Mesendoderm (in vitro differentiated cells): ENCODE results near the gene TMEM170A.

Experiments
- DNase-seq: peaks from one replicate; pipeline ENCODE4 v3.0.0; 2013
- H2AK5ac ChIP-seq: 2 replicates; pipeline ENCODE4 v1.6.1; 2013; ENCODE audit warnings: low read length, inconsistent platforms
- H2BK120ac ChIP-seq: 2 replicates; pipeline ENCODE4 v1.6.1; 2013; ENCODE audit warnings: low read depth, mild to moderate bottlenecking, low read length, moderate library complexity, mixed read lengths
- H2BK15ac ChIP-seq: replicated peaks from 2 replicates; pipeline ENCODE4 v1.6.1; 2013; ENCODE audit warnings: low read depth, mild to moderate bottlenecking, moderate library complexity
- H2BK5ac ChIP-seq: 2 replicates; pipeline ENCODE4 v1.6.1; 2013; ENCODE audit warnings: low read length, inconsistent platforms
- H3K18ac ChIP-seq: 2 replicates; pipeline ENCODE4 v1.6.1; 2013; ENCODE audit warnings: mild to moderate bottlenecking, low read length, mixed read lengths
- H3K23ac ChIP-seq: one replicate; pipeline ENCODE4 v1.6.1; 2013; ENCODE audit warnings: low read length
- H3K27ac ChIP-seq: 2 replicates; pipeline ENCODE4 v1.5.1; 2013; ENCODE audit warnings: low read depth, mild to moderate bottlenecking, inconsistent platforms, low read length, moderate library complexity
- H3K27me3 ChIP-seq: 2 replicates; pipeline ENCODE4 v1.6.1; 2013; ENCODE audit warnings: low read length, control low read depth, mild to moderate bottlenecking, inconsistent platforms; ENCODE audit not compliant: insufficient read depth, poor library complexity
- H3K36me3 ChIP-seq: 2 replicates; pipeline ENCODE4 v1.6.1; 2013; ENCODE audit warnings: low read length, inconsistent platforms; ENCODE audit not compliant: control insufficient read depth, insufficient read depth
- H3K4ac ChIP-seq: one replicate; pipeline ENCODE4 v1.6.1; 2013; ENCODE audit warnings: low read depth, mild to moderate bottlenecking, low read length, moderate library complexity
- H3K4me1 ChIP-seq: 2 replicates; pipeline ENCODE4 v1.6.1; 2013; ENCODE audit warnings: low read depth, low read length, inconsistent platforms; ENCODE audit not compliant: control insufficient read depth
- H3K4me2 ChIP-seq: 2 replicates; pipeline ENCODE4 v1.6.1; 2013; ENCODE audit warnings: low read length
- H3K4me3 ChIP-seq: 2 replicates; pipeline ENCODE4 v1.5.1; 2013; ENCODE audit warnings: mild to moderate bottlenecking, low read length
- H3K56ac ChIP-seq: one replicate; pipeline ENCODE4 v1.6.1; 2013; ENCODE audit warnings: low read length
- H3K79me1 ChIP-seq: 2 replicates; pipeline ENCODE4 v1.6.1; 2013; ENCODE audit warnings: low read length, inconsistent platforms
- H3K79me2 ChIP-seq: 2 replicates; pipeline ENCODE4 v1.6.1; 2013; ENCODE audit warnings: mild to moderate bottlenecking, low read length; ENCODE audit not compliant: control insufficient read depth, insufficient read depth
- H3K9ac ChIP-seq: 2 replicates; pipeline ENCODE4 v1.6.1; 2013; ENCODE audit warnings: low read length, inconsistent platforms
- H4K5ac ChIP-seq: one replicate; pipeline ENCODE4 v1.6.1; 2013; ENCODE audit warnings: low read length
- H4K8ac ChIP-seq: one replicate; pipeline ENCODE4 v1.6.1; 2013; ENCODE audit warnings: low read depth, mild to moderate bottlenecking, control low read depth, low read length, moderate library complexity
- WGBS: extraction: QIAGEN DNeasy Blood & Tissue Kit; methylation state at CpG from one replicate; pipeline ENCODE4 v1.1.7; 2013; ENCODE audit warnings: low lambda C conversion rate, missing lambda C conversion rate; ENCODE audit not compliant: insufficient coverage; ENCODE audit errors: extremely low coverage; 5-methylcytosine and 5-hydroxymethylcytosine counted together

Gene TMEM170A

GRCh38 chr16:75486014-75486675 lies 21.7 kb upstream of the TMEM170A start:
- no peak overlapping the region for H3K9ac ChIP-seq
- no peak overlapping the region for H2AK5ac ChIP-seq
- DNase-seq: no peak
- H3K27me3 ChIP-seq: no peaks in the 10 kb centered on the region
- WGBS: no CpG with 5 or more reads among the region's 9 CpGs
- no peaks in the 10 kb centered on the region for H3K36me3 ChIP-seq
- H3K79me2 ChIP-seq: no peaks in the 10 kb centered on the region
- no peak overlapping the region for H3K56ac ChIP-seq
- H3K18ac ChIP-seq: no peak overlapping the region
- no peak overlapping the region for H3K4ac ChIP-seq
- H3K79me1 ChIP-seq: no peaks in the 10 kb centered on the region
- no peak overlapping the region for H4K8ac ChIP-seq
- H3K27ac ChIP-seq: no peak overlapping the region
- no peak overlapping the region for H3K4me2 ChIP-seq
- no peak overlapping the region for H2BK15ac ChIP-seq
- H3K23ac ChIP-seq: no peak overlapping the region
- no peak overlapping the region for H4K5ac ChIP-seq
- H3K4me3 ChIP-seq: no peak overlapping the region
- no peak overlapping the region for H2BK120ac ChIP-seq
- no peaks in the 10 kb centered on the region for H3K4me1 ChIP-seq
- H2BK5ac ChIP-seq: no peak overlapping the region

DNA sequence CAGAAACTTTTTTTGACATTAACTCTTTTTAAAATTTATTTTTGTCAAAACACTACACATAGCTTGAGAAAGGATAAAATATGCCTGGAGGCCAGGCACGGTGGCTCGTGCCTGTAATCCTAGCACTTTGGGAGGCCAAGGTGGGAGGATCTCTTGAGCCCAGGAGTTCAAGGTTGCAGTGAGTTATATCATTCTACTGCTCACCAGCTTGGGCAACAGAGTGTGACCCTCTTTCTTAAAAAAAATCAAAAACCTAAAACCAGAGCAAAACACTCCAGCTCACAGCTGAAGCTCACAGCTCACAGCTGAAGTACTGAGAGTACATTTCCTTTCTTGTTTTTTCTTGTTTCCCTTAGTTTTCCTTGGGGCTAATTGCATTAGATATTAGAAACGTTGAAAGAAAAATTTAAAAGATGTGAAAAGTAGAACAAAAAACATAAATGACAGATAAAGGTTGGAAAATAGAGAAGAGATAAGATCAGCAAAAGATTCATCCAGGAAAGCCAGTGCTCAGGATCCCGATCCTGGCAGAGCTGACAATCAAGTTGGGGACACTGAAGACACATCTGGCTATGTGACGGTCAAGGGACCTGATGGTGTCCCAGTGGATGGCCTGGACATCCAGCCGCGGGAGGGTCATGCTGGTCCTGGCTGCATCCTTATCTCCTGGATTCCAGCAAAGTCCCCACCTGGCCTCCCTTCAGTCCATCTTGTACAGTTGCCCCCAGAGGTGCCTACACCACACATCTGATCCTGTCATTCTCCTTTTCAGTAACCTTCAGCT lies 20.9 kb upstream of the TMEM170A start:
- WGBS: no CpG with 5 or more reads among the region's 7 CpGs
- Histone ChIP-seq H3K4ac (no peak overlapping the region), H3K27me3 (no peaks in the 10 kb centered on the region), H2BK120ac (no peak overlapping the region), H3K9ac (no peak overlapping the region), H3K56ac (no peak overlapping the region), H3K36me3 (no peaks in the 10 kb centered on the region), H2AK5ac (no peak overlapping the region), H3K23ac (no peak overlapping the region), H3K27ac (no peak overlapping the region), H2BK15ac (no peak overlapping the region), H2BK5ac (no peak overlapping the region), H3K4me2 (no peak overlapping the region), H4K5ac (no peak overlapping the region), H3K79me1 (no peaks in the 10 kb centered on the region), H3K4me3 (no peak overlapping the region), H3K18ac (no peak overlapping the region), H3K4me1 (no peaks in the 10 kb centered on the region), H3K79me2 (no peaks in the 10 kb centered on the region), H4K8ac (no peak overlapping the region)
- no peak for DNase-seq

GRCh38 chr16:75483222-75483621 lies 18.7 kb upstream of the TMEM170A start:
- Histone ChIP-seq H3K4me1 (no peaks in the 10 kb centered on the region), H4K8ac (no peak overlapping the region), H2AK5ac (no peak overlapping the region), H3K27ac (no peak overlapping the region), H4K5ac (no peak overlapping the region), H3K4me2 (no peak overlapping the region), H3K4me3 (no peak overlapping the region), H3K18ac (no peak overlapping the region), H3K27me3 (no peaks in the 10 kb centered on the region), H3K79me2 (no peaks in the 10 kb centered on the region), H3K56ac (no peak overlapping the region), H3K79me1 (no peaks in the 10 kb centered on the region), H2BK5ac (no peak overlapping the region), H3K23ac (no peak overlapping the region), H3K9ac (no peak overlapping the region), H2BK120ac (no peak overlapping the region), H3K36me3 (no peaks in the 10 kb centered on the region), H2BK15ac (no peak overlapping the region), H3K4ac (no peak overlapping the region)
- WGBS: no CpG with 5 or more reads among the region's 2 CpGs
- DNase-seq: no peak

GRCh38 chr16:75482434-75483205 lies 18.1 kb upstream of the TMEM170A start:
- DNase-seq: no peak
- H3K27ac ChIP-seq: no peak overlapping the region
- WGBS: no CpG with 5 or more reads among the region's 14 CpGs
- no peak overlapping the region for H3K18ac ChIP-seq
- no peak overlapping the region for H2AK5ac ChIP-seq
- no peak overlapping the region for H4K8ac ChIP-seq
- H3K4ac ChIP-seq: no peak overlapping the region
- H3K36me3 ChIP-seq: no peaks in the 10 kb centered on the region
- no peak overlapping the region for H3K4me2 ChIP-seq
- no peaks in the 10 kb centered on the region for H3K4me1 ChIP-seq
- no peaks in the 10 kb centered on the region for H3K27me3 ChIP-seq
- no peaks in the 10 kb centered on the region for H3K79me2 ChIP-seq
- no peak overlapping the region for H3K9ac ChIP-seq
- no peak overlapping the region for H3K23ac ChIP-seq
- no peaks in the 10 kb centered on the region for H3K79me1 ChIP-seq
- no peak overlapping the region for H2BK120ac ChIP-seq
- H2BK15ac ChIP-seq: no peak overlapping the region
- H4K5ac ChIP-seq: no peak overlapping the region
- no peak overlapping the region for H3K56ac ChIP-seq
- no peak overlapping the region for H3K4me3 ChIP-seq
- H2BK5ac ChIP-seq: no peak overlapping the region

GRCh38 chr16:75481475-75481874 lies 17.0 kb upstream of the TMEM170A start:
- Histone ChIP-seq H4K8ac (no peak overlapping the region), H3K27me3 (no peaks in the 10 kb centered on the region), H3K4me2 (no peak overlapping the region), H4K5ac (no peak overlapping the region), H3K4ac (no peak overlapping the region), H3K9ac (no peak overlapping the region), H3K36me3 (peaks cover 2% of the 10 kb centered on the region), H3K79me1 (no peaks in the 10 kb centered on the region), H3K23ac (no peak overlapping the region), H3K4me1 (no peaks in the 10 kb centered on the region), H2AK5ac (no peak overlapping the region), H2BK15ac (no peak overlapping the region), H2BK120ac (no peak overlapping the region), H2BK5ac (no peak overlapping the region), H3K79me2 (no peaks in the 10 kb centered on the region), H3K18ac (no peak overlapping the region), H3K27ac (no peak overlapping the region), H3K4me3 (no peak overlapping the region), H3K56ac (no peak overlapping the region)
- no CpG with 5 or more reads among the region's 7 CpGs for WGBS
- no peak for DNase-seq
